ENCODE data around the gene ABR. TPM values are rescaled to one million over a fixed set of nuclear protein-coding genes. Genes with fewer than 3 reads are reported as not detected.
A peak's percentile ranks its signal among the peaks of the same experiment; 100 is the strongest.

Gene ABR
- total and polyA plus RNA-seq, 2 of the 13 experiments (the other 11 are each of a cell fraction or from before 2014, with no cell fraction given), result 12.4 to 40.4 TPM

DNA sequence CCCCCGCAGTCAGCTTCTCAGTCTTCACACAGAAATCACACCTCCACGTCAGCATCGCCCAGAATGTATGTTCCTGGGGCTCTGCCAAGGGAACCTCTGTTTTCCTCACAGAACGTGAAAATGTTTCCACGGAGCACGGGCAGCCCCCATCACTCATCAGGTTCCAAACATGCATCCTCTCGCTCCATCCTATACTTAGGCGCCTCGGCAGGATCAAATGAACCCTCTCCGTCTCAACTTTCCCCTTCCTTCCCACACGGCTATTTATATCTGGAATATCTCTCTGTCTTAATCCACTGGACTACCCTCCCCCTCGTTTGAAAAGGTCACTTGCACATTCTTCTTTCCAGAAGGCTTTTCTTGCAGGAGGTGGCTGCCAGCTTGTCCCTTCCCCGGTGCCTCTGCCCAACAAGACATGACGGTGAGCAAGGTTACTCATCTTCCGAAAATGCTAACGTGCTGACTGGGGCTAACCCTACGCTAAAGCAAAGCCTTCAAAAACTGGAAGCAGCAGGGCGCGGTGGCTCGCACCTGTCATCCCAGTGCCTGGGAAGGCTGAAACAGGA is 221.8 kb downstream of the ABR start (continued):
- no peak for TF ChIP-seq CC2D1A (CRISPR knock-in tag; IDR thresholded peaks at IDR 0.05)
- no peak for TF ChIP-seq RAD21 (CRISPR knock-in tag; IDR thresholded peaks at IDR 0.05)

DNA sequence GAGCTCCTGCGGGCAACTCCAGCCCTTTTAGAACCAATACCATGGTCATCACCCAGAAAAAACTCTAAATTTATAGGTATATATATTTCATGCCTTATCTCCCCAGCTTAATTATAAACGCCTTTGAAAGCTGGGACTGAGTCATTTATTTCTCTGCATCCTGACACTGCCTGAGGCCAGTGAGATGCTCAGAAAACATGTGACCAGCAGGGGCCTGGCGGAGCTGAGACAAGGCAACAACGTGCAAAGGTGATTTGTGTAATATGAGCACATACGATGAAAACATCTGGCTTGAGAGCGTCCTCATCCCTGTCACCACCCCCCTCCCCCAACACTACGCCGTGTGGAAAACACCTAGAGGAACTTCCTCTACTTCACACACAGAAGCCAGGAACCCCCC is 222.9 kb downstream of the ABR start:
- no peak overlapping the region for H2AFZ ChIP-seq (ENCODE audit: low read length)
- ChIA-PET CTCF (ENCODE audit: low intra/inter-chr PET ratio, low total read pairs) (no interaction called here), POLR2A (interaction anchor here (1.0 kb wide), 1 partner anchor 23 kb away, joined by 4 read pairs; the partner anchor contains the start of gene NXN)
- H4K20me1 ChIP-seq (ENCODE audit: insufficient read depth, low read length), result no peaks in the 10 kb centered on the region; the same call in 1 of the 2 replicates
- no peaks in the 10 kb centered on the region; a peak in 1 of 5 replicates for H3K36me3 ChIP-seq (replicated peaks in 1 of 2; ENCODE audit: control insufficient read depth in 1 of 2, insufficient read depth in 2 of 2, low read length in 2 of 2)
- WGBS (ENCODE audit: low lambda C conversion rate), result 77% methylated on average over 8 of the region's 8 CpGs
- no peak overlapping the region for H3K27ac ChIP-seq (ENCODE audit: extremely low read length, insufficient read depth, low read length)
- TF ChIP-seq, protein P1, sequence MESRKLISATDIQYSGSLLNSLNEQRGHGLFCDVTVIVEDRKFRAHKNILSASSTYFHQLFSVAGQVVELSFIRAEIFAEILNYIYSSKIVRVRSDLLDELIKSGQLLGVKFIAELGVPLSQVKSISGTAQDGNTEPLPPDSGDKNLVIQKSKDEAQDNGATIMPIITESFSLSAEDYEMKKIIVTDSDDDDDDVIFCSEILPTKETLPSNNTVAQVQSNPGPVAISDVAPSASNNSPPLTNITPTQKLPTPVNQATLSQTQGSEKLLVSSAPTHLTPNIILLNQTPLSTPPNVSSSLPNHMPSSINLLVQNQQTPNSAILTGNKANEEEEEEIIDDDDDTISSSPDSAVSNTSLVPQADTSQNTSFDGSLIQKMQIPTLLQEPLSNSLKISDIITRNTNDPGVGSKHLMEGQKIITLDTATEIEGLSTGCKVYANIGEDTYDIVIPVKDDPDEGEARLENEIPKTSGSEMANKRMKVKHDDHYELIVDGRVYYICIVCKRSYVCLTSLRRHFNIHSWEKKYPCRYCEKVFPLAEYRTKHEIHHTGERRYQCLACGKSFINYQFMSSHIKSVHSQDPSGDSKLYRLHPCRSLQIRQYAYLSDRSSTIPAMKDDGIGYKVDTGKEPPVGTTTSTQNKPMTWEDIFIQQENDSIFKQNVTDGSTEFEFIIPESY (CRISPR knock-in tag; IDR thresholded peaks at IDR 0.05), result peak; percentile 57; the same call in 1 of the 2 replicates
- TF ChIP-seq SNRNP70 (IDR thresholded peaks at IDR 0.05; ENCODE audit: low read depth, low read length) (no peak), ZNF430 (CRISPR knock-in tag; IDR thresholded peaks at IDR 0.05) (no peak), ONECUT2 (CRISPR knock-in tag; IDR thresholded peaks at IDR 0.05) (no peak), ZNF337 (CRISPR knock-in tag; IDR thresholded peaks at IDR 0.05; ENCODE audit: borderline replicate concordance, low read depth) (no peak), ZNF235 (CRISPR knock-in tag; IDR thresholded peaks at IDR 0.05; ENCODE audit: borderline replicate concordance) (no peak)
- H3K4me2 ChIP-seq (ENCODE audit: low read depth, low read length), result no peak overlapping the region
- peaks cover 11% of the 10 kb centered on the region for H3K79me2 ChIP-seq (ENCODE audit: insufficient read depth, low read length)
- no peaks in the 10 kb centered on the region for H3K9me3 ChIP-seq (ENCODE audit: low read length)
- H3K27me3 ChIP-seq (ENCODE audit: control insufficient read depth in 1 of 2, insufficient read depth in 2 of 2, low read length in 2 of 2), result no peaks in the 10 kb centered on the region
- ATAC-seq (no peak), DNase-seq (ENCODE audit: low spot score) (no peak), FAIRE-seq (no peak)
- BruUV-seq (replicated peaks), result no TSS peak
- H3K4me1 ChIP-seq (ENCODE audit: insufficient read depth, low read length), result peaks cover 18% of the 10 kb centered on the region
- intact Hi-C loops (cut with micrococcal nuclease; ENCODE audit: unreplicated experiment), result no loop called here
- in situ Hi-C loops (cut with HindIII; ENCODE audit: extremely low pct_ligation_motif_present, low pct_unique_long_range_greater_than_20kb), result no loop called here
- H3K9ac ChIP-seq (ENCODE audit: insufficient read depth, low read depth, low read length), result no peak overlapping the region
- no peak overlapping the region for H3K4me3 ChIP-seq (replicated peaks in 1 of 3; ENCODE audit: insufficient read depth in 1 of 3, low read depth in 2 of 3, low read length in 3 of 3)
